A375 (cell line): ENCODE data around the gene RASSF8. TPM values are rescaled to one million over a fixed set of nuclear protein-coding genes. Genes with fewer than 3 reads are reported as not detected.

Experiments used
- total RNA-seq: library from RNA; depleted of rRNA; stranded (reverse); fragments of >200 nt; shearing (Covaris generic); gene quantifications from 2 replicates; pipeline ENCODE4 v1.2.3, GENCODE V29; 2014; rRNA removed

The RASSF8 gene
- 266 and 293 TPM in 2 replicates for total RNA-seq

GRCh38 chr12:25958428-25959070 is at the start of gene RASSF8:
Gene RASSF8 (plus strand): TSS chr12:25958682. CDS start chr12:26055344, 96,662 bp downstream.

GRCh38 chr12:26124446-26125399 is 166.2 kb downstream of the RASSF8 start, which contains the start of gene BHLHE41:
Gene BHLHE41 (minus strand): TSS chr12:26125037. CDS start chr12:26124779, 258 bp downstream.

Other genes with a start within 250 kb of the RASSF8 start
- gene BHLHE41, start 166.4 kb downstream of the RASSF8 start, total RNA-seq: 0.38 and 1.6 TPM in 2 replicates
- 0.24 TPM in 1 of 2 replicates, not detected in the other for gene SSPN, start 236.9 kb downstream of the RASSF8 start, total RNA-seq